ENCODE measurements around the gene P3H4.

P3H4 gene

DNA sequence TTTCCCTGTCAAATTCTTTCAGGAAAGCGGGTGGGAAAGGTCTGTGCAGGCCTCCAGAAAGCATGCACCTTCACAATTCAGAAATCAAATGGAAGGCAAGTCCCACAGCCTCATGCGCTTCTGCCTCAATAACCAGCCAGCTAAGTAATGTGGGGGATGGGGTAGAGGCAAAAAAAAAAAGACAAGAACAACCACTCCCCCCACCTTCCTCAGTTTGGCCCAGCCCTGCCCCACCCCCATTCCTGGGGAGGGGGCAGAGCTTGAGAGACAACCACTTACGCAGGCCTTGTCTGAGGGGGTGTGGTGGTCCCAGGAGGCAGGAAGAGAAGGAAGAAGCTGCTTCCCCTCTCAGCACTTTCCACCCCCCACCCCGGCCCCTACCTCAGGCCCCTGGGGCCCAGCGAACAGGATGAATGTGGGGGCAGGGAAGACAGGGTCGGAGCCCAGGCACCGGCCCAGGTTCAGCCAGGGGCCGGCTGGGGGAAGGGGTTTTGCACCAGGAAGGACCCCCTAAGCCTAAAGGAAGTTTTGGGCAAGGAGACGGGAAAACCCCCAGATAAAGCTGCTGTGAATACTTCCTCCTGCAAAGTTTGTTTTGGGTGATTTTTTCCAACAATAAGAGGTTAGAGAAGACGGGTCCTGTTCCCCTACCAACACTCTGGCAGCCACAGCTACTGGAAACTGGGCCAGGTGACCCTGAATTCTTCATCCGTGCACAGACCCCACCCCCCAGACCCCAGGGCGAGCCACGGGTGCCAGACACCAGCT lies 26.5 kb downstream of the P3H4 start:
- TF ChIP-seq FOXP2 (optimal IDR thresholded peaks at IDR 0.05; ENCODE audit: borderline replicate concordance, extremely low read depth, extremely low read length, insufficient read depth) (no peak), TAF1 (IDR thresholded peaks at IDR 0.05; ENCODE audit: borderline replicate concordance, insufficient read depth, low read length) (no peak)

DNA sequence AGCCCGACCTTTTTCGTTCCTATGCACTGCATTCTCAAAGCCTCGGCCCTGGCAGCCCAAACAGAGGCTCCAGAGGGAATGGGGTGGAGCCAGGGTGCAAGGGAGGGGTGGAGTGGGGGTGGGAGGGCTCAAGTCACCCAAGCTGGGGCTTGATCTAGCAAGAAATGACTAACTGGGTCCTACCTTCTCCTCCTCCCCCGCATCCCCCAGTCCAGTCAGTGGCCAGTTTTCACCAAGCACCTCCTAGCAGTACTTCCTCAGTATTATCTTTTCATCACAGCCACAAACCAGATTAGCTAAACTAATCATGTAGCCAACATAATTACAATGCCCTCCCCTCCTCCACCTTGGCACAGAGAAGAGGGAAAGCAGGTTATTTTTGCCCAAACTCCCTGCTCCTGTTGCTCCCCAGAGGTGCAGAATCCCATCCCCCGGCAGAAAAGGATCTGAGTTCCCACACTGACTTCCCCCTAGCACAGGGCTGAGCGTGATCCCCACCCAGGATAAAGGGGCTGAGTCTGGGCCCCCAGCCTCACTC lies 27.5 kb downstream of the P3H4 start:
- no peak for TF ChIP-seq FOXP2 (optimal IDR thresholded peaks at IDR 0.05; ENCODE audit: borderline replicate concordance, extremely low read depth, extremely low read length, insufficient read depth)
- TF ChIP-seq TAF1 (IDR thresholded peaks at IDR 0.05; ENCODE audit: borderline replicate concordance, insufficient read depth, low read length): no peak
- TF ChIP-seq, protein P1, sequence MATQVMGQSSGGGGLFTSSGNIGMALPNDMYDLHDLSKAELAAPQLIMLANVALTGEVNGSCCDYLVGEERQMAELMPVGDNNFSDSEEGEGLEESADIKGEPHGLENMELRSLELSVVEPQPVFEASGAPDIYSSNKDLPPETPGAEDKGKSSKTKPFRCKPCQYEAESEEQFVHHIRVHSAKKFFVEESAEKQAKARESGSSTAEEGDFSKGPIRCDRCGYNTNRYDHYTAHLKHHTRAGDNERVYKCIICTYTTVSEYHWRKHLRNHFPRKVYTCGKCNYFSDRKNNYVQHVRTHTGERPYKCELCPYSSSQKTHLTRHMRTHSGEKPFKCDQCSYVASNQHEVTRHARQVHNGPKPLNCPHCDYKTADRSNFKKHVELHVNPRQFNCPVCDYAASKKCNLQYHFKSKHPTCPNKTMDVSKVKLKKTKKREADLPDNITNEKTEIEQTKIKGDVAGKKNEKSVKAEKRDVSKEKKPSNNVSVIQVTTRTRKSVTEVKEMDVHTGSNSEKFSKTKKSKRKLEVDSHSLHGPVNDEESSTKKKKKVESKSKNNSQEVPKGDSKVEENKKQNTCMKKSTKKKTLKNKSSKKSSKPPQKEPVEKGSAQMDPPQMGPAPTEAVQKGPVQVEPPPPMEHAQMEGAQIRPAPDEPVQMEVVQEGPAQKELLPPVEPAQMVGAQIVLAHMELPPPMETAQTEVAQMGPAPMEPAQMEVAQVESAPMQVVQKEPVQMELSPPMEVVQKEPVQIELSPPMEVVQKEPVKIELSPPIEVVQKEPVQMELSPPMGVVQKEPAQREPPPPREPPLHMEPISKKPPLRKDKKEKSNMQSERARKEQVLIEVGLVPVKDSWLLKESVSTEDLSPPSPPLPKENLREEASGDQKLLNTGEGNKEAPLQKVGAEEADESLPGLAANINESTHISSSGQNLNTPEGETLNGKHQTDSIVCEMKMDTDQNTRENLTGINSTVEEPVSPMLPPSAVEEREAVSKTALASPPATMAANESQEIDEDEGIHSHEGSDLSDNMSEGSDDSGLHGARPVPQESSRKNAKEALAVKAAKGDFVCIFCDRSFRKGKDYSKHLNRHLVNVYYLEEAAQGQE (IDR thresholded peaks at IDR 0.05; ENCODE audit: insufficient read depth in 1 of 2, low read depth in 2 of 2, low read length in 2 of 2): no peak

GRCh38 chr17:41782142-41782541 lies 29.6 kb downstream of the P3H4 start:
- TF ChIP-seq SIN3A (IDR thresholded peaks at IDR 0.05; ENCODE audit: borderline replicate concordance, insufficient read depth, low read length) (no peak), FOXP2 (optimal IDR thresholded peaks at IDR 0.05; ENCODE audit: borderline replicate concordance, extremely low read depth, extremely low read length, insufficient read depth) (no peak), POLR2AphosphoS5 (IDR thresholded peaks at IDR 0.05; ENCODE audit: low read depth, low read length) (no peak), TAF1 (IDR thresholded peaks at IDR 0.05; ENCODE audit: borderline replicate concordance, insufficient read depth, low read length) (no peak)
- TF ChIP-seq, protein P1 (IDR thresholded peaks at IDR 0.05; ENCODE audit: insufficient read depth in 1 of 2, low read depth in 2 of 2, low read length in 2 of 2): no peak

- TF ChIP-seq FOXP2 (optimal IDR thresholded peaks at IDR 0.05; ENCODE audit: borderline replicate concordance, extremely low read depth, extremely low read length, insufficient read depth): no peak
- TF ChIP-seq SIN3A (IDR thresholded peaks at IDR 0.05; ENCODE audit: borderline replicate concordance, insufficient read depth, low read length): no peak
- no peak for TF ChIP-seq TAF1 (IDR thresholded peaks at IDR 0.05; ENCODE audit: borderline replicate concordance, insufficient read depth, low read length)
- TF ChIP-seq, protein P1 (IDR thresholded peaks at IDR 0.05; ENCODE audit: insufficient read depth in 1 of 2, low read depth in 2 of 2, low read length in 2 of 2): no peak
- TF ChIP-seq POLR2AphosphoS5 (IDR thresholded peaks at IDR 0.05; ENCODE audit: low read depth, low read length): no peak
These were observed 30.2 kb downstream of the P3H4 start for GRCh38 chr17:41781404-41782110.

- no peak for TF ChIP-seq TAF1 (IDR thresholded peaks at IDR 0.05; ENCODE audit: borderline replicate concordance, insufficient read depth, low read length)
- TF ChIP-seq SIN3A (IDR thresholded peaks at IDR 0.05; ENCODE audit: borderline replicate concordance, insufficient read depth, low read length): no peak
- TF ChIP-seq POLR2AphosphoS5 (IDR thresholded peaks at IDR 0.05; ENCODE audit: low read depth, low read length): no peak
- no peak for TF ChIP-seq FOXP2 (optimal IDR thresholded peaks at IDR 0.05; ENCODE audit: borderline replicate concordance, extremely low read depth, extremely low read length, insufficient read depth)
- TF ChIP-seq, protein P1 (IDR thresholded peaks at IDR 0.05; ENCODE audit: insufficient read depth in 1 of 2, low read depth in 2 of 2, low read length in 2 of 2): no peak
These were observed 31.8 kb downstream of the P3H4 start for GRCh38 chr17:41779954-41780353.
